Heart left ventricle (tissue), 13 donors: ENCODE data around the gene KCNK2.

ENCODE experiments used
- CTCF ChIP-seq, 12 donors: fragments of 200-600 bp; sonication (generic) in 4 of 12; IDR thresholded peaks; one replicate each; pipeline versions ENCODE4 v1.5.0 to v1.8.0; 2018 to 2022; ENCODE audit warnings: antibody characterized with exemption in 12 of 12, mild to moderate bottlenecking in 5 of 12
- POLR2A ChIP-seq, 2 donors: fragments of 450-650 bp; IDR thresholded peaks; one replicate each; pipeline ENCODE4 v1.6.1; 2017; ENCODE audit warnings: antibody characterized with exemption in 2 of 2, mild to moderate bottlenecking in 2 of 2, moderate library complexity in 2 of 2
- donor health status: ischemic (EF 13 %, LVEDD 7.1; RV severe dilation, severe dysfunction).
- donor health status: DM: no; HTN: yes; CAD: no.
- donor health status: DM: no; HTN: no; CAD: no.
- donor health status: ischemic (EF 25% LVEDD 6.9; RV normal size, moderate dysfunction).
- donor health status: ischemic (EF 25% LVEDD 5.7; RV mildly dilated, moderate dysfunction).
- donor health status: ischemic (EF 35%, LVEDD 5.7; RV mildly dilated, moderate dysfunction).
- donor health status: nonischemic (EF 11% LVEDD 7.7; RV severe dilation, severe dysfunction).
- donor health status: DM: yes; HTN: yes; CAD: no.
- donor health status: PGD.
- donor health status: ischemic (EF 29% LVEDD 5.4; RV normal size, mild dysfunction).
- donor health status: nonischemic (EF 23%, LVEDD 6.1; RV moderate dilation, normal function).

- TF ChIP-seq CTCF (IDR thresholded peaks at IDR 0.05) = no peak
- no peak for TF ChIP-seq POLR2A (IDR thresholded peaks at IDR 0.05)
Measured at GRCh38 chr1:215267495-215267894, 185.0 kb downstream of the KCNK2 start.
